ENCODE data around the gene IPCEF1. TPM values are rescaled to one million over a fixed set of nuclear protein-coding genes. Genes with fewer than 3 reads are reported as not detected.

Gene IPCEF1
- total and polyA plus RNA-seq, 2 of the 8 experiments (the other 6 are each of a cell fraction or from before 2014, with no cell fraction given), result 0.41 to 0.78 TPM

GRCh38 chr6:154343473-154344308, 12.9 kb downstream of the IPCEF1 start:
- DNase-seq (ENCODE audit: low read depth in 1 of 2, low spot score in 2 of 2) (peak; percentile 54 to 60), FAIRE-seq (peak; percentile 84)
- Histone ChIP-seq H3K27me3 (replicated peaks in 1 of 4; ENCODE audit: control insufficient read depth in 3 of 4, extremely low read depth in 1 of 4, insufficient read depth in 3 of 4, low read length in 3 of 4) (no peaks in the 10 kb centered on the region), H3K4ac (replicated peaks; ENCODE audit: insufficient read length, low read depth, low read length) (no peak overlapping the region), H3K4me3 (ENCODE audit: extremely low read depth in 1 of 4, insufficient read depth in 2 of 4, low read depth in 3 of 4, low read length in 4 of 4) (peak overlapping the region in 1 of 4 experiments; percentile 11; a peak in 2 of 8 replicates), H2BK120ac (replicated peaks; ENCODE audit: low read depth, low read length) (no peak overlapping the region), H3K23me2 (ENCODE audit: low read depth, low read length) (peaks cover 3% of the 10 kb centered on the region; the same call in 1 of the 2 replicates), H3K14ac (ENCODE audit: insufficient read length) (no peak overlapping the region), H3K23ac (ENCODE audit: insufficient read length) (no peak overlapping the region), H3K79me1 (ENCODE audit: low read depth, low read length) (no peaks in the 10 kb centered on the region), H3K4me1 (replicated peaks in 1 of 4; ENCODE audit: control insufficient read depth in 3 of 4, insufficient read depth in 4 of 4, low read length in 3 of 4) (peaks cover 0 to 10% (median 2%) of the 10 kb centered on the region in 4 experiments; a peak in 5 of 7 replicates), H3K36me3 (ENCODE audit: control insufficient read depth in 2 of 4, insufficient read depth in 4 of 4, low read length in 3 of 4) (no peaks in the 10 kb centered on the region), H3K56ac (replicated peaks; ENCODE audit: insufficient read length, low read depth, low read length) (no peak overlapping the region), H2AFZ (ENCODE audit: low read length) (no peak overlapping the region; the same call in 1 of the 2 replicates), H4K20me1 (replicated peaks in 1 of 2; ENCODE audit: control insufficient read depth in 1 of 2, insufficient read depth in 2 of 2, low read length in 2 of 2) (no peaks in the 10 kb centered on the region), H2BK20ac (ENCODE audit: low read length) (peak overlapping the region; percentile 88; the same call in 1 of the 2 replicates), H3K79me2 (ENCODE audit: control insufficient read depth in 1 of 2, insufficient read depth in 2 of 2, low read length in 2 of 2) (no peaks in the 10 kb centered on the region), H4K8ac (ENCODE audit: extremely low read depth, insufficient read depth, low read length) (no peak overlapping the region), H2BK15ac (ENCODE audit: low read length) (no peak overlapping the region), H3K4me2 (ENCODE audit: insufficient read depth in 1 of 2, low read depth in 2 of 2, low read length in 2 of 2) (peak overlapping the region in 1 of 2 experiments; percentile 24; a peak in 1 of 4 replicates), H3K27ac (ENCODE audit: low read depth, low read length) (no peak overlapping the region), H3K9me3 (ENCODE audit: insufficient read depth in 2 of 2, low read depth in 1 of 2, low read length in 1 of 2) (no peaks in the 10 kb centered on the region), H2BK12ac (ENCODE audit: low read depth, low read length) (peak overlapping the region; percentile 68; the same call in 1 of the 2 replicates), H4K91ac (replicated peaks; ENCODE audit: insufficient read length, low read length) (no peak overlapping the region), H4K5ac (ENCODE audit: insufficient read length, low read depth, low read length) (no peak overlapping the region), H3K9ac (replicated peaks in 1 of 4; ENCODE audit: extremely low read depth in 1 of 4, low read depth in 3 of 4, low read length in 3 of 4) (no peak overlapping the region), H2BK5ac (ENCODE audit: low read depth, low read length) (peak overlapping the region; percentile 71; the same call in 1 of the 2 replicates), H3K18ac (ENCODE audit: extremely low read depth, low read length) (peak overlapping the region; percentile 80), H2AK5ac (ENCODE audit: low read depth, low read length) (peak overlapping the region; percentile 82; the same call in 1 of the 2 replicates)
- ChIA-PET CTCF (ENCODE audit: partially characterized antibody) (interaction anchor here (0.6 to 1.3 kb wide), 4 partner anchors 11 to 157 kb away, joined by 3 to 4 read pairs (median 3); no protein-coding TSS in a partner anchor), POLR2A (ENCODE audit: partially characterized antibody) (interaction anchor here (0.9 to 1.9 kb wide), 2 partner anchors 14 to 167 kb away, joined by 3 to 7 read pairs; partner anchors contain the start of gene CNKSR3)
- 72% methylated on average over 16 of the region's 16 CpGs; no CpG with 5 or more reads in 1 of the 2 experiments for WGBS, 2 experiments (ENCODE audit: extremely low coverage in 1 of 2, insufficient coverage in 1 of 2, insufficient read length in 1 of 2, insufficient replicate concordance in 2 of 2, low coverage in 1 of 2, low lambda C conversion rate in 2 of 2, missing lambda C conversion rate in 1 of 2)
- TF ChIP-seq SIRT6 (IDR thresholded peaks at IDR 0.05; ENCODE audit: low read length) (no peak), CHD2 (IDR thresholded peaks at IDR 0.05; ENCODE audit: low read length) (0 out of 2 replicates have a peak, but pooled peaks have one; percentile 12), YY1 (IDR thresholded peaks at IDR 0.05; ENCODE audit: low read depth, low read length) (peak; percentile 78), MAFK (IDR thresholded peaks at IDR 0.05; ENCODE audit: low read depth, low read length) (no peak), RXRA (IDR thresholded peaks at IDR 0.05; ENCODE audit: insufficient read depth, low read depth, low read length) (no peak), CBX8 (IDR thresholded peaks at IDR 0.05; ENCODE audit: borderline replicate concordance, low read depth, low read length) (no peak), HDAC6 (IDR thresholded peaks at IDR 0.05; ENCODE audit: low read depth, low read length) (no peak), ASH2L (IDR thresholded peaks at IDR 0.05; ENCODE audit: low read length) (peak; percentile 64), RAD21 (IDR thresholded peaks at IDR 0.05 in 1 of 2, conservative IDR thresholded peaks at IDR 0.05 in 1 of 2; ENCODE audit: low read depth in 2 of 2, low read length in 2 of 2) (peak; percentile 37), CBX5 (IDR thresholded peaks at IDR 0.05; ENCODE audit: low read depth, low read length) (no peak), BCL11A (IDR thresholded peaks at IDR 0.05; ENCODE audit: low read depth in 2 of 2, low read length in 2 of 2) (no peak), SRF (IDR thresholded peaks at IDR 0.05; ENCODE audit: low read depth, low read length) (no peak)
